Limb (tissue), 2 donors: Measurements from ENCODE around the gene FUOM.
A peak's percentile ranks its signal among the peaks of the same experiment; 100 is the strongest.

Experiments
- DNase-seq, 2 donors: peaks; one replicate each; pipeline ENCODE4 v3.0.0-alpha.2; 2016; ENCODE audit errors: extremely low spot score in 2 of 2

The FUOM gene, protein sequence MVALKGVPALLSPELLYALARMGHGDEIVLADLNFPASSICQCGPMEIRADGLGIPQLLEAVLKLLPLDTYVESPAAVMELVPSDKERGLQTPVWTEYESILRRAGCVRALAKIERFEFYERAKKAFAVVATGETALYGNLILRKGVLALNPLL

DNA sequence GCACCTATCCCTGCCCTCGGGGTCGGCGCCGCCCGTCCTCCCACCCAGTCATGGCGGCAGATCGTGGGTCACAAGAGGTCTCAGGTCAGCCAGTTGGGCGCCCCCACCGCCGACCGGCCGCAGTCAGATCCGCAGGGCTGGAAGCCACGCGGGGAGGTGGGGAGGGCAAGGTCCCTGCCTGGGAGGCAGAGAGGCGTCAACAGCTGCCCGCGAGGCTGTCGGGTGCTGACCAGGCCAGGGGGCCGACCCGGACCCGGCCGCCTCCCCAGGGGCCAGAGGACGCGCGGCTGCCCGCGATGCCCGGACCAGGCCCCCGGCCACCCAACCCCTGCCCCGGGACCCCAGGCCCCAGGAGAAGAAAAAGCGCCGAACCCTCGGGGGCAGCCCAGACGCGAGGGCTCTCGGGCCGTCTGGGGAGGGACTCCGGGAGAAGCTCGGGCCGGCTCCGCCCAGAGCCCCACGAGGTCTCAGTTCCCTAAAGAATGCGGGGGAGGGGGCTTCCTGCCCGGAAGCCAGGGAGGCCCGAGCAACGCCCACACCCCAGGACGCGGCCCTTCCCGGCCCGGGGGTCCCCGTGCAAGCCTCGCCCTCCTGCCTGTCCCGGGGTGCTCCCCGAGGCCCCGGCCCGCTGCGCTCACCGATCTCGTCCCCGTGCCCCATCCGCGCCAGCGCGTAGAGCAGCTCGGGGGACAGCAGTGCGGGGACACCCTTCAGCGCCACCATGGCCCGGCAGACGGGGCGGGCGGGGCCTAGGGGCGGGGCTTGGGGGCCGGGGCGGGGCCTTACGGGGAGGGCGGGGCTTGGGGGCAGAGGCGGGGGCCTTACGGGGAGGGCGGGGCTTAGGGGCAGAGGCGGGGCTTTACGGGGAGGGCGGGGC is at the start of gene FUOM:
Gene FUOM, minus strand, starts transcription at position 735 of the 877 bp plus-strand sequence. Its CDS starts 12 bp downstream, at position 723.
- peak; percentile 40 to 79 for DNase-seq

DNA sequence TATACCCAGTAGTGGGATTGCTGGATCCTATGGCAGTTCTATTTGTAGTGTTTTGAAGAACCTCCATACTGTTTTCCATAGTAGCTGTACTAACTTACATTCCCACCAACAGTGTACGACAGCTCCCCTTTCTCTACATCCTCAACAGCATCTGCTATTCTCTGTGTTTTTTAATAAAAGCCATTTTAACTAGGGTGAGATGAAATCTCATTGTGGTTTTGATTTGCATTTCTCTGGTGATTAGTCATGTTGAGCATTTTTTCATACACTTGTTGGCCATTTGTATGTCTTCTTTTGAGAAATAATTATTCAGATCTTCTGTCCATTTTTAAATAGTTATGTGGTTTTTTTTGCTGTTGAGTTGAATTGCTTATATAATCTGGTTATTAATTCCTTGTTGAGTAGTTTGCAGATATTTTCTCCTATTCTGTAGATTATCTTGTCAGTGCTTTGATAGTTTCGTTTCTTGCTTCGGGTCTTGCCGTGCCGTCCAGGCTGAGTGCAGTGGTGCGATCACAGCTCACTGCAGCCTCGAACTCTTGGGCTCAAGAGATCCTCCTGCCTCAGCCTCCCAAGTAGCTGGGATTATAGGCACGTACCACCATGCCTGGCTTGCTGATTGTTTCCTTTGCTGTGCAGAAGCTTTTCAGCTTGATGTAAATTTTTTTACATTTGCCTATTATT is 48.2 kb upstream of the FUOM start:
- no peak for DNase-seq

DNA sequence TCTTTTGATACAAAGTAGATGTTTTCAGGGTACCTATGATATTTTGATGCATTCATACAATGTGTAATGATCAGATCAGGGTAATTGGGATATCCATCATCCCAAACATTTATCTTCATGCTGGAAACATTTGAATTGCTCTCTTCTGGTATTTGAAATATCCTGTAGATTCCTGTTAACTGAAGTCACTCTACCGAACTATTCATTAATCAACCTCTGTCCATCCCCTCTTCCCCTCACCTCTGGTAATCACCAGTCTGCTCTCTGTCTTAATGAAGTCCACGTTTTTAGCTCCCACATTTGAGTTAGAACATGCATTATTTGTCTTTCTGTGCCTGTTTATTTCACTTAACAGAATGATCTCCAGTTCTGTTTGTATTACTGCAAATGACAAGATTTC is 47.5 kb upstream of the FUOM start:
- no peak for DNase-seq

DNA sequence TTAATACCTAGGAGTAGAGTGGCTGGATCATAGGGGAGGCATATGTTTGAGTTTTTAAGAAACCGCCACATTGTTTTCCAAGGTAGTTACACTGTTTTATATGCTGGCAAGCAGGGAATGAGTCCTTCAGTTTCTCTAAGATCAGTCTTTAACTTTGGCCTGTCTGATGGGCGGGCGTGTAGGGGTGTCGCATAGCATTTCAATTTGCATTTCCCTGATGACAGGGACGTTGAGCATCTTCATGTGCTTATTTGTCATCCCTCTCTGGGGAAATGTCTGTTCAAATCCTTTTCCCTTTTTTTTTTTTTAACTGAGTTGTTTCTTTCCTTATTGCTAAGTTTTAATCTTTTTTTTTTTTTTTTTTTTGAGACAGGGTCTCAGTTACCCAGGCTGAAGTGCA is 46.0 kb upstream of the FUOM start:
- no peak for DNase-seq

DNA sequence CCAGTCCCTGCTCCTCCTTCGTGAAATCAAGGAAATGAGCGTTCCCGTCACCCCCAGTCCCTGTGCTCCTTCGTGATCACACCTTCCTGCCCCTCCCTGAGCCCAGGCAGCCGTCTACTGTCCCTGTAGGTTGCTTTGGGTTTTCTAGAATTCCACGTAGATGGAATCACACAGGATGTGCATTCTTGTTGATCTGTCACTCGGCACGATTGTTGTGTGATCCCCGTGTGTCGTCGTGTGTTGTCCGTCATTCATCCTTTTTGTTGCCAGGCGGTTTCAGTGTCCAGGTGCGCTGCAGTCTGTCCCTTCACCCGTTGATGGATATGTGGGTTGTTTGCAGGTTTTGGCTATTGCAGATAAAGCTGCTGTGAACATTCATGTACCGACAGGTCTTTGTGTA is 45.5 kb upstream of the FUOM start:
- DNase-seq, result no peak

DNA sequence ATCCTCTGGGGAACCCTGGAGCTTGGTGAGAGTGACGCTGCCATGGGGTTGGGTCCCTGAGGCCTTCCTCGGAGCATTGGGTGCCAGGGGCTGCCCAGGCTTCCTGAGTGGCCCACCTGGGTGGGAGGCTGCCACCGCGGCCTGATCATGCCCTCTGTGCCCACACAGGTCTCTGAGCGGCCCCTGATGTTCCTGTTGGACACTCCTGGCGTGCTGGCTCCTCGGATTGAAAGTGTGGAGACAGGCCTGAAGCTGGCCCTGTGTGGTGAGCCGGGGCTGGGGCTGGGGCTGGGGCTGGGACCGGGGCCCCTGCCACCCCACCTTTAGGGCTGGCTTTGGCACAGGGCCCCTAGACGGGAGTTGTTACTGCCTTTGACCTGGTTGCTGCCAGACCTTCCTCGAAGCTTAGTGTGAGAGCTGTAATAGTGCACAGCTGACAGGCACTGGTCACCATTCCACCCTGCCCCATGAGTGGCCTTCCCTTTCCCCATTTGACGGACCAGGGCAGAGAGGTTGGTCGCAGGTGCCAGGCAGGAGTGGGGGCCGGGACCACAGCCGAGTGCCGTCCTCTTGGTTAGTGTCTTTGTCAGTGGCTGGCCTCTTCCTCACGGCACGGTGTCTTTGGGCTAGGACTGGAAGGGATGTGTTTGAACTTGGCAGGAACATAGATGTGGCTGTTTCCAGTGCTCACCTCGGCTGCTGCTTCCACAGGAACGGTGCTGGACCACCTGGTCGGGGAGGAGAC is 44.3 kb upstream of the FUOM start:
- DNase-seq, result no peak

DNA sequence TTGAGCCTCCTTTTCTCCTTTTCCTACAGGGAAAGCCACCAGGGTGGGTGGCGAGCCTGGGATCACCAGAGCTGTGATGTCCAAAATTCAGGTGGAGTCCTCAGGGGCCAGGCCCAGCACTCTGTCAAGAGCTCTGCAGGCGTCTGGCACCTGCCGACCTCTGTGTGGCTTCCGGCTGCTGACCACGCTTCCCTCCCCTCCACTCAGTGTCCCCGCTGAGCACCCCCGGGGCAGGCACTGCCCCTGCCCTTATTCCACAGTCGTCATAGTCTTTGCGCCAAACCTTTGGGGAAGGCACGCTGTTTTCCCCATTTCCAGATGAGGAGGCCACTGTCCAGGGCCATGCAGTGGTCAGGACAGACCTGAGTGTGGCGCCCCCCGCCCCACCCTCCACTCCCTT is 43.7 kb upstream of the FUOM start:
- DNase-seq, result no peak

DNA sequence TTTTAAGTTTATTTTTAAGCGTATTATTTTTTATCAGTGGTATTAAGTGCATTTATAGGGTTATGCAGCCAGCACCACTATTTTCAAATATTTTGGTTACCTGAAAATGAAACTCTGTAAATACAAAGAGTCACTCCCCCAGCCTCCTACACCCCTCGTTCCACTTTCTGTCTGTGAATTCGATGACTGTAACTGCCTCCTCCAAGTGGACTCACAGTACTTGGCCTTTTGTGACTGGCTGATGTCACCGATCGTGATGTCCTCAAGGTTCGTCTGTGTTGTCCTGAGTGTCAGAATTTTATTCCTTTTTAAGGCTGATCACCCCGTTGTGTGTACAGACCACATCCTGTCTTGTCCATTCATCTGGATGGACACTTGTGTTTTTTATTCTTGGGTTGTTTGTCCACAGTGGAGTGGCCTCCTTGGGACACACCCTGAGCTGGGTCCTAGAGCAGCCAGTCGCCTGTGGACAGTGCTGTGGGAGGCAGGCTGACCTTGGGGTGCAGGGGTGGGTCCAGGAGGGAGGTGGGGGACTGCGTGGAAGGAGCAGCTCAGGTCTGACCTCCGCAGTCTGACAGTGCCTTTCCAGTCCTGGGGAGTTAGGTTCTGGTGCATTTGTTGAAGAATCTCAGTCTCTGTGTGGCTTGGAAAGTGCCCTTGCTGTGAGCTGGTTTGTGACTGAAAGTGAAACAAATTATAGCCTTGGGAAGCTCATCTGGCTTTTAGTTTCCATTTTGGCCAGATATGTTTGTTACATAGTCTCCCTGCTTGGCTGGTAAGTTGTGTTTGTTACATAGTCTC is 43.0 kb upstream of the FUOM start:
- no peak for DNase-seq

DNA sequence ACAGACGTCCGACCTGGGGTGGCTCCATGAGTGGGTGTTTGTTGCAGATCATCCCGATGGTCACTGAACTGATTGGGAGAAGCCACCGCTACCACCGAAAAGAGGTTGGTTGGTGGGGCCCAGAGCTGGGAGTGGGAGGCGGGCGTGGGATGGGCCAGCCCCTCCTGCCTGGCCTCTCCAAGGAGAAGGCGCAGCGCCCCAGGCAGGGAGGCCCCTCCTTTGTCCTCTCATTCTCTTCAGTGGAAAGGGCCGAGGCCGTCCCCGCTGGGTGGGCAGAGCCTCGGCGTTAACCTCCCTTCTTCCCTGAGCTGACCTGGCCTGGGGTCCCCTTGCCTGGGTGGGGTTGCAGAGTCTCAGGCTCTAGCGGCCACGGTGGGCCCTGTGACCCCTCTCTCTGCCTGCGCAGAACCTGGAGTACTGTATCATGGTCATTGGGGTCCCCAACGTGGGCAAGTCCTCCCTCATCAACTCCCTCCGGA is 41.3 kb upstream of the FUOM start:
- no peak for DNase-seq

DNA sequence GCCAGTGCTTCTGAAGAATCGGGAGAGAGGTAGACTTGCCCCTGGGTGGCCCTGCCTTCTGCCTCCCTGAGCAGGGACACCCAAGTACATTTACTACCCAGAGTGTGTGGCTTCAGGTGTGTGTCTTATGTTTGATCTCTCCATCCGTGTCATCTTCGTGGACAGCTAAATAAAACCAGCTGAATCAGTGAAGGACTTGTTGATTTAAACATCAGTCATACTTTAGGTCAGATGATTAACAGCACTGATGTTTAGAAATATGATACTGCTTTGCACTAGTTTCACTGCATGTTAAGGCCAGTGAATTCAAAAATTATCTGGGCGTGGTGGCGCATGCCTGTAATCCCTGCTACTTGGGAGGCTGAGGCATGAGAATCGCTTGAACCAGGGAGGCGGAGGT is 40.1 kb upstream of the FUOM start:
- DNase-seq, result no peak

DNA sequence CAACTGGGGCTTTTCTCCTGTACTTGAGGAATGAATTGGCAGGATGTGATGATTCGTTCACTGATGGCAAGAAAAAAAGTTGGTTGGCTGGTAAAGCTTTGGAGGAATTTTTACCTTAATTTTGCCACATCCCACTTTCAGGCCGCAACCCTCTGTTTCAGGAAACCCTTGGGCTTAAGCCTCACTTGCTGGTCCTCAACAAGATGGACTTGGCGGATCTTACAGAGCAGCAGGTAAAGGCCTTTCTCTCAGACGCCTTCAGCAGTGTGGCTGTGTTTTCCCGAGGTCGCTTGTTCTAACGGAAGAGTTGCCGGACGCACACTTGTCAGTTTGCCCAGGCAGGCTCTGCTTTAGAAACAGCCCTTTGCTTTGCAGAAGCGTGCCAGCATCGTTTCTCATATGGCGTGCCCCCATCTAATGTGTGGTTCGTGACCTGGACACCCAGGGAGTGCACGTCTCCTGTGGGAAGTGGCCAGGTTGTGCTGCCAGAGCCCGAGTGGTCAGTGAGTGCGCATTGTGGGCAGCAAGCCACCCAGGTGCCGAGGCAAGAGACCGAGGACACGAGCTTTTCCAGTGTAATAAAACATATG is 38.3 kb upstream of the FUOM start:
- DNase-seq, result no peak

DNA sequence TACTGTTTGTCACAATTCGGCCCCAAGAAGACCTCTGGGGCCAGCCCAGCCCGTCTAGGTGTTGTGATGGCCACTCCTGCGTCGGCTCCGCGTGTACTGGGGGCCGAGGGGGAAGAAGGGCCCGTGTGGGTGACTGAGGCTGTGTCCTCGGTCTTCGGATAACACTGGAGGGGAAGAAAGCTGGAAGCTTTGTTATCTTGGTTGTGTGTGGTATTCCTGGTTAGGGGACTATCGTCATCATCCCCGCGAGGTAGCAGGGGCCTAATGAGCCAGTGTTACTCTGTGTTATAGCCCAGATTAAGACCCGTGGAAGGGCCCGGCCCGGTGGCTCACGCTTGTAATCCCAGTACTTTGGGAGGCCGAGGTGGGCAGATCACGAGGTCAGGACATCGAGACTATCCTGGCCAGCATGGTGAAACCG is 37.0 kb upstream of the FUOM start:
- DNase-seq, result no peak

DNA sequence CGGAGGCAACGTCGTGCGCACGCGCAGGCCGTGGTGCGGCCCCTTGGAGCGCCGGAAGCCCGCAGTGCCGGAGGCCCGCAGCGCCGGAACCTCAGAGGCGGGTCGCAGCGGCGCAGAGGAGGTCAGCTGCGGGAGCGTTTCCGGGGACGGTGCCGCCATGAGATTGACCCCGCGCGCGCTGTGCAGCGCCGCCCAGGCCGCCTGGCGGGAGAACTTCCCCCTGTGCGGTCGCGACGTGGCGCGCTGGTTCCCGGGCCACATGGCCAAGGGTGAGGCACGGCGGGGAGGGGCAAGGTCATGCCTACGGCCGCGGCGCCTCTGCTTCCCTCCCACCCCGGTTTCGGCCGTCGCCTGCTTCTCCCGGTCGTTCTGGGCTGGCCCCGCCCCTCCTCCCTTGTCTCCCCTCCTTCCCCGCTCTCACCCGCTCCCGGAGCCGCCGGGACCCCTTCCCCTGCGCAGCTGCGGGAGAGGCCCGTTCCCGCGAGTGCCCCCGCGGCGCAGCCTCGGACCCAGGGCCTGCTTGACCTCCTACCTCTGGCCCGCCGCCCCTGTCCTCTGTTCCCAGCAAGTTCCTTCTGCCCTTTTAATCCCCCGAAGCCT is 36.3 kb upstream of the FUOM start, which contains the start of gene MTG1:
Gene MTG1, plus strand, starts transcription at position 94 of the 600 bp plus-strand sequence. Its CDS starts 64 bp downstream, at position 158.
- peak; percentile 94 to 97 for DNase-seq

DNA sequence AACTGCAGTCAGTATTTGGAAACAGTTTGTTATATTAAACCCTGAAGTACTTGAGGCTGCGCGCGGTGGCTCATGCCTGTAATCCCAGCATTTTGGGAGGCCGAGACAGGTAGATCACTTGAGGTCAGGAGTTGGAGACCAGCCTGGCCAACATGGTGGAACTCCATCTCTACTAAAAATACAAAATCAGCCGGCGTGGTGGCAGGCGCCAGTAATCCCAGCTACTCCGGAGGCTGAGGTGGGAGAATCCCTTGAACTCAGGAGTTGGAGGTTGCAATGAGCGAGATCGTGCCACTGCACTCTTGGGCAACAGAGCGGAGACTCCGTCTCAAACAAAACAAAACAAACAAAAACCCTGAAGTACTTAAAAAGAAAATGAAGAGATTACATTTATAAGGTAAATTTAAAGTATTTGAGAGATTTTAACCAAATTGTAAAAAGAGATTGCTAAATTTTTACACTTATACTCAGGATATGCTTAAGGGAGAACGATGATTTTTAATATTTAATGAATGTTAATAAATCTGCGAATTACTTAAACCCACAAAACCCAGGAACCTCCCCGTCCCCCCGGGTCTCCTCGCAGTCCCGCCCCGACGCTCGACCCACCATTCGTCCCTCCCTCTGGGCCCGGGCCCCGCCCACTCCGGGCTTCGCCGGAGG is 35.7 kb upstream of the FUOM start:
- DNase-seq, result no peak

DNA sequence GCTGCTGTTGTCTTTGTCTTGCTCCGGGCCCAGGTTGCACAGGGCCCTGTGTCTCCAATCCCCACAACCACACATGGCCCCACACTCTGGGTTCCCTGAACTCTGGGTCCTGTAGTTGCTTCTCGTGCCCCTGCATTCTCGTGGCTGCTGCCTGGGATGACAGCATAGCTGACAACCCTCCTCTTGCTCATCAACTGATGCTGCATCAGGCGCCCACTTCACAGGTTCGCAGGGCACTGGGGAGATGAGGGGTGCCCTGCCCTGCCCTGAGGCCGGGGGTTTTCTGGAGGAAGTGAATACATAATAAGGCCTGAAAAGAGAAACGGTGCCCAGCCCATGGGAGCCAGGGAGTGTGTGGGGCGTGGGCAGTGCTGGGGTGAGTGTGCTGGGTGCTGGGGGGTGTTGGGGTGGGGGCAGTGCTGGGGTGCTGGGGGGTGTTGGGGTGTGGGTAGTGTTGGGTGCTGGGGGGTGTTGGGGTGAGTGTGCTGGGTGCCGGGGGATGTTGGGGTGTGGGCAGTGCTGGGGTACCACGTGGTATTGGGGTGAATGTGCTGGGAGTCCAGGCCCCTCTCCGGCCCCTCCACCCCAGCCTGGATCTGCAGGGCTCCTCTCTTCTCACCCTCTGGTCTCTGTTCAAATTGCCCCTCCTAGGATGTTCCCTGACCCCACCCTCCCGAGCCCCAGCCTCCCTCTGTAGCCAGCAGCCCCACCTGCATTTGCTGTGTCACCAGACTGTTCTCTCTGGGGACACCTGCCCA is 34.1 kb upstream of the FUOM start:
- no peak for DNase-seq

DNA sequence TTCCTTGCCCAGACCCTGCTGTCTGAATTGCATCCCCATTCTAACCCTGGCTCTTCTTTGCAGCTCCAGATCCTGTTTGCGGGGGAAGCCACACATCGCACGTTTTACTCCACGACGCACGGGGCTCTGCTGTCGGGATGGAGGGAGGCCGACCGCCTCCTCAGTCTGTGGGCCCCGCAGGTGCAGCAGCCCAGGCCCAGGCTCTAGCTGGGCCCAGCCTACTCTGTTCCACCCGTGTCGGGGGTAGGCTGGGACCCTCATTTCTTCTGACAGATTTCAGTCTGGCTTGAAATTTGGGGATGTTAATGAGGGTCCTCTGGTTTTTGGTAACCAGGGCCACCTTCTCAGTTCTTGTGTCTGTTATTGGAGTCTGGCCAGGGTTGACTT is 33.4 kb upstream of the FUOM start:
- no peak for DNase-seq

DNA sequence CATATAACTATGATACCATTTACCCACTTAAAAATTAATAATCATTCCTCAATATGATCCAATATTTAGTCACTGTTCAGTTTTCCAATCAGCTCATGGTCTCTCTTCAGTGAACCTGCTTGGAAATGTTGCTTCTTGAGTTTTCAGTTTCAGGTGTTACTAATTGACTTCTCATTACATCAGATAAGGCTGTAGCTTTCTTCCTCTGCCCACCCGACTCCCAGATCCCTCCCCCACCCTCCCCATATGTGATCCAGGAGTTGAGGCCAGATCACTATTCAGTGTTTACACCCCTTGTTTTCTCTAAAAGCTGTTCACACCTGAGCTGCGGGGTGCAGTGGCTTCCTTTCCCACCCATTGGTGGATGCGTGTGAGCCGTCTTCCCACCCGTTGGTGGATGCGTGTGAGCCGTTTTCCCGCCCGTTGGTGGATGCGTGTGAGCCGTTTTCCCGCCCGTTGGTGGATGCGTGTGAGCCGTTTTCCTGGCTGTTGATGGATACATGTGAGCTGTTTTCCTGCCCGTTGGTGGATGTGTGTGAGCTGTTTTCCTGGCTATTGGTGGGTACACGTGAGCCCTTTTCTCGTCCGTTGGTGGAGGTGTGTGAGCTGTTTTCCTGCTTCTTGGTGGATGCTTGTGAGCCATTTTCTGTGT is 32.9 kb upstream of the FUOM start:
- DNase-seq, result no peak
